A549 (cell line): ENCODE measurements around the gene EMX1.

Experiments
- CTCF ChIP-seq: fragments of >200 bp; sonication (Bioruptor Twin); formaldehyde crosslinking; IDR thresholded peaks from 3 replicates; pipeline ENCODE4 v1.5.1; 2016
- EP300 ChIP-seq, 2 experiments: fragments of >200 bp; sonication (Bioruptor Twin); formaldehyde crosslinking; IDR thresholded peaks; 2 replicates in 1 of 2; 3 replicates in 1 of 2; pipeline ENCODE4 v1.6.1; 2016 to 2017
- HOXA7 ChIP-seq: fragments of 250-450 bp; sonication (Bioruptor Pico); IDR thresholded peaks from 2 replicates; pipeline ENCODE4 v1.5.0; 2020; ENCODE audit warnings: mild to moderate bottlenecking, moderate library complexity
- MAFK ChIP-seq: fragments of 450-650 bp; IDR thresholded peaks from 2 replicates; pipeline ENCODE4 v1.6.1; 2014; ENCODE audit not compliant: partially characterized antibody
- NR3C1 ChIP-seq: fragments of >200 bp; sonication (Bioruptor Twin); formaldehyde crosslinking; IDR thresholded peaks from 3 replicates; pipeline ENCODE4 v1.6.1; 2017
- RCOR1 ChIP-seq: fragments of 150-350 bp; IDR thresholded peaks from 2 replicates; pipeline ENCODE4 v1.6.1; 2014; ENCODE audit warnings: antibody characterized with exemption, low read length, low read depth
- REST ChIP-seq: fragments of 200-600 bp; sonication (generic); IDR thresholded peaks from 2 replicates; pipeline ENCODE4 v1.6.1; 2016; ENCODE audit warnings: antibody characterized with exemption, mild to moderate bottlenecking, moderate library complexity
- SMC3 ChIP-seq: fragments of >200 bp; sonication (Bioruptor Twin); formaldehyde crosslinking; IDR thresholded peaks from 3 replicates; pipeline ENCODE4 v1.6.1; 2018; ENCODE audit warnings: inconsistent platforms
- USF2 ChIP-seq: fragments of 450-650 bp; IDR thresholded peaks from 2 replicates; pipeline ENCODE4 v1.6.1; 2014; ENCODE audit warnings: antibody characterized with exemption

GRCh38 chr2:72937356-72937669, 20.0 kb downstream of the EMX1 start:
- TF ChIP-seq REST (no peak), SMC3 (no peak), RCOR1 (no peak), NR3C1 (no peak), CTCF (no peak), HOXA7 (CRISPR knock-in tag) (no peak), USF2 (no peak), EP300 (IDR thresholded peaks at IDR 0.05) (no peak), MAFK (no peak)
